Measurements from ENCODE around the gene SLC25A42.
"Not testable (repeated sequence)": the region's sequence is repeated elsewhere in the genome, so short reads cannot be mapped to it uniquely, and the experiment has no call there.

Gene SLC25A42

DNA sequence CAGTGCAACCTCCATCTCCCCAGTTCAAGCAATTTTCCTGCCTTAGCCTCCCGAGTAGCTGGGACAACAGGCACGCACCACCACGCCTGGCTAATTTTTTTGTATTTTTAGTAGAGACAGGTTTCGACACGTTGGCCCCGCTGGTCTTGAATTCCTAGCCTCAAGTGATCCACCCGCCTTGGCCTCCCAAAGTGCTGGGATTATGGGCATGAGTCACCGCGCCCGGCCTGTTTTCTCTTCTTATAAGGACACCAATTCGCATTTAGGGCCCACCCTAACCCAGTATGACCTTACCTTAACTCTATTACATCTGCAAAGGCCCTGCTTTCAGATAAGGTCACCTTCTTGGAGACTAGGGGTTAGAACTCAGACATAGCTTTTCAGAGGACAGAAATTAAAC, 39.4 kb downstream of the SLC25A42 start:
- Histone ChIP-seq H3K27ac (replicated peaks) (no peak overlapping the region), H3K4me3 (replicated peaks; ENCODE audit: insufficient read depth, low read length) (no peak overlapping the region), H3K27me3 (ENCODE audit: insufficient read depth, poor library complexity, severe bottlenecking) (no peaks in the 10 kb centered on the region)
- DNase-seq (ENCODE audit: low read depth in 1 of 2, low spot score in 1 of 2): no peak
- TF ChIP-seq GABPA (IDR thresholded peaks at IDR 0.05; ENCODE audit: low read depth) (no peak), SPI1 (IDR thresholded peaks at IDR 0.05; ENCODE audit: borderline replicate concordance, low read depth) (no peak), POLR2AphosphoS5 (IDR thresholded peaks at IDR 0.05; ENCODE audit: low read depth) (no peak)
- TF ChIP-seq, protein P1, sequence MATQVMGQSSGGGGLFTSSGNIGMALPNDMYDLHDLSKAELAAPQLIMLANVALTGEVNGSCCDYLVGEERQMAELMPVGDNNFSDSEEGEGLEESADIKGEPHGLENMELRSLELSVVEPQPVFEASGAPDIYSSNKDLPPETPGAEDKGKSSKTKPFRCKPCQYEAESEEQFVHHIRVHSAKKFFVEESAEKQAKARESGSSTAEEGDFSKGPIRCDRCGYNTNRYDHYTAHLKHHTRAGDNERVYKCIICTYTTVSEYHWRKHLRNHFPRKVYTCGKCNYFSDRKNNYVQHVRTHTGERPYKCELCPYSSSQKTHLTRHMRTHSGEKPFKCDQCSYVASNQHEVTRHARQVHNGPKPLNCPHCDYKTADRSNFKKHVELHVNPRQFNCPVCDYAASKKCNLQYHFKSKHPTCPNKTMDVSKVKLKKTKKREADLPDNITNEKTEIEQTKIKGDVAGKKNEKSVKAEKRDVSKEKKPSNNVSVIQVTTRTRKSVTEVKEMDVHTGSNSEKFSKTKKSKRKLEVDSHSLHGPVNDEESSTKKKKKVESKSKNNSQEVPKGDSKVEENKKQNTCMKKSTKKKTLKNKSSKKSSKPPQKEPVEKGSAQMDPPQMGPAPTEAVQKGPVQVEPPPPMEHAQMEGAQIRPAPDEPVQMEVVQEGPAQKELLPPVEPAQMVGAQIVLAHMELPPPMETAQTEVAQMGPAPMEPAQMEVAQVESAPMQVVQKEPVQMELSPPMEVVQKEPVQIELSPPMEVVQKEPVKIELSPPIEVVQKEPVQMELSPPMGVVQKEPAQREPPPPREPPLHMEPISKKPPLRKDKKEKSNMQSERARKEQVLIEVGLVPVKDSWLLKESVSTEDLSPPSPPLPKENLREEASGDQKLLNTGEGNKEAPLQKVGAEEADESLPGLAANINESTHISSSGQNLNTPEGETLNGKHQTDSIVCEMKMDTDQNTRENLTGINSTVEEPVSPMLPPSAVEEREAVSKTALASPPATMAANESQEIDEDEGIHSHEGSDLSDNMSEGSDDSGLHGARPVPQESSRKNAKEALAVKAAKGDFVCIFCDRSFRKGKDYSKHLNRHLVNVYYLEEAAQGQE (IDR thresholded peaks at IDR 0.05; ENCODE audit: insufficient replicate concordance, low read depth): no peak
- TF ChIP-seq, protein P2, sequence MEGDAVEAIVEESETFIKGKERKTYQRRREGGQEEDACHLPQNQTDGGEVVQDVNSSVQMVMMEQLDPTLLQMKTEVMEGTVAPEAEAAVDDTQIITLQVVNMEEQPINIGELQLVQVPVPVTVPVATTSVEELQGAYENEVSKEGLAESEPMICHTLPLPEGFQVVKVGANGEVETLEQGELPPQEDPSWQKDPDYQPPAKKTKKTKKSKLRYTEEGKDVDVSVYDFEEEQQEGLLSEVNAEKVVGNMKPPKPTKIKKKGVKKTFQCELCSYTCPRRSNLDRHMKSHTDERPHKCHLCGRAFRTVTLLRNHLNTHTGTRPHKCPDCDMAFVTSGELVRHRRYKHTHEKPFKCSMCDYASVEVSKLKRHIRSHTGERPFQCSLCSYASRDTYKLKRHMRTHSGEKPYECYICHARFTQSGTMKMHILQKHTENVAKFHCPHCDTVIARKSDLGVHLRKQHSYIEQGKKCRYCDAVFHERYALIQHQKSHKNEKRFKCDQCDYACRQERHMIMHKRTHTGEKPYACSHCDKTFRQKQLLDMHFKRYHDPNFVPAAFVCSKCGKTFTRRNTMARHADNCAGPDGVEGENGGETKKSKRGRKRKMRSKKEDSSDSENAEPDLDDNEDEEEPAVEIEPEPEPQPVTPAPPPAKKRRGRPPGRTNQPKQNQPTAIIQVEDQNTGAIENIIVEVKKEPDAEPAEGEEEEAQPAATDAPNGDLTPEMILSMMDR (IDR thresholded peaks at IDR 0.05; ENCODE audit: insufficient read depth, low read length): no peak

DNA sequence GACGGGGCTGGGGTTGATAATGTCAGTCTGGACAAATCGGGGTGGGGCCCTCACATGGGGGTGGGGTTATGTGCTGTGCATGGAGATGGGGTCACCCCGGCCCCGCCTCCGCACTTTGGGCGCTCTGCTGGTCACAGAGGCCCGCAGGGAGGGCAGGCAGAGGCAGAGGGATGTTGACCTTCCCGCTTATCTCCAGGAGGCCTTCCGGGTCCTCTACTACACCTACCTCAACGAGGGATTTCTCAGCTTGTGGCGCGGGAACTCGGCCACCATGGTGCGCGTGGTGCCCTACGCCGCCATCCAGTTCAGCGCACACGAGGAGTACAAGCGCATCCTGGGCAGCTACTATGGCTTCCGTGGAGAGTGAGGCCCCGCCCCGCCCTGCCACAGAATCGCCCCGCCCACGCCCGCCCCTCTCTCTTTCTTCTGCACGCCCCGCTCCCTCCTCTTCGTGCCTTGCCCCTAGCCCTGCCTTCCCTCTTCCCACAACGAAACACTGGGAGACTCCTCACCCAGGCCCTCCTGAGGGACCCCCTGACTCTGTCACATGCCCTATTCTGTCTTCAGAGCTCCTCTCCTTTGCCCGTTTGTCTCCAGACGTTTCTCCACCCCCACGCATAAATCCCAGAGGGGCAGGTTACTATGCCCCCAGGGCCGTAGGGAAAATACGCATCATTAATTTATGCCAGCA, 41.7 kb downstream of the SLC25A42 start:
- no peak for TF ChIP-seq GABPA (IDR thresholded peaks at IDR 0.05; ENCODE audit: low read depth)
- no peak for TF ChIP-seq SPI1 (IDR thresholded peaks at IDR 0.05; ENCODE audit: borderline replicate concordance, low read depth)
- TF ChIP-seq, protein P1 (IDR thresholded peaks at IDR 0.05; ENCODE audit: insufficient replicate concordance, low read depth): no peak
- TF ChIP-seq, protein P2 (IDR thresholded peaks at IDR 0.05; ENCODE audit: insufficient read depth, low read length): no peak
- no peaks in the 10 kb centered on the region for H3K27me3 ChIP-seq (ENCODE audit: insufficient read depth, poor library complexity, severe bottlenecking)
- no peak overlapping the region for H3K27ac ChIP-seq (replicated peaks)
- DNase-seq (ENCODE audit: low read depth in 1 of 2, low spot score in 1 of 2): no peak
- H3K4me3 ChIP-seq (replicated peaks; ENCODE audit: insufficient read depth, low read length): no peak overlapping the region

DNA sequence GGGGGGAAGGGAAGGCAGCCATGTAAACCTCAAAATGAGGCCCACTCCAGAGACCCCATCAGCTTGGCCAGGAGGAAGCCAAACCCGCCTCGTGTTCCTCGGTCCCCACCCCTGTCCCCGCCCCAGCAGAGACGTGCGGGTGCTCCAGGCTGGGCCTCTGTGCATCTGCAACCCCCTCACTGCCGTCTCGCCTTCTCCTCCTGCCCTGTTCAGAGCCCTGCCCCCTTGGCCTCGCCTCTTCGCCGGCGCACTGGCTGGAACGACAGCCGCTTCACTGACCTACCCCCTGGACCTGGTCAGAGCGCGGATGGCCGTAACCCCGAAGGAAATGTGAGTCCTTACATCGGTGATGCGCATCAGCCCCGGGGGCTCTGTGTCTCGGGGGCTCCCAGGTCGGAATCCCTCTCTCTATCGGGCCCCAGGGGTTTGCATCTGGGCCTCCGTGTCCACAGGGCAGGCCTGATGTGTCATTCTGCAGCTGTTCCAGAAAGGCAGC, 42.3 kb downstream of the SLC25A42 start:
- peaks cover 5% of the 10 kb centered on the region for H3K27me3 ChIP-seq (ENCODE audit: insufficient read depth, poor library complexity, severe bottlenecking)
- TF ChIP-seq POLR2AphosphoS5 (IDR thresholded peaks at IDR 0.05; ENCODE audit: low read depth) (no peak), GABPA (IDR thresholded peaks at IDR 0.05; ENCODE audit: low read depth) (no peak)
- TF ChIP-seq, protein P1 (IDR thresholded peaks at IDR 0.05; ENCODE audit: insufficient replicate concordance, low read depth): no peak
- DNase-seq (ENCODE audit: low read depth in 1 of 2, low spot score in 1 of 2): no peak
- H3K27ac ChIP-seq (replicated peaks): no peak overlapping the region
- H3K4me3 ChIP-seq (replicated peaks; ENCODE audit: insufficient read depth, low read length): no peak overlapping the region

DNA sequence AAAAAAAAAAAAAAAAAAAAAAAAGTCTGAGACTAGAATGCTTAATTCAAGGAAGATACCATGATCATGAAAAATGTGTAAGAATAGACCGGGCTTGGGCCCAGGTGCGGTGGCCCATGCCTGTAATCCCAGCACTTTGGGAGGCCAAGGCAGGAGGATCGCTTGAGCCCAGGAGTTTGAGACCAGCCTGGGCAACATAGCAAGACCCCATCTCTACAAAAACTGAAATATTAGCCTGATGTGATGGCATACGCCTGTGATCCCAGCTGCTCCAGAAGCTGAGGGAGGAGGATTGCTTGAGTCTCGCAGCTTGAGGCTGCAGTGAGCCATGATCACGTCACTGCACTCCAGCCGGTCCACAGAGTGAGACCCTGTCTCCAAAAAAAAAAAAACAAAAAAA, 43.1 kb downstream of the SLC25A42 start:
- H3K4me3 ChIP-seq (replicated peaks; ENCODE audit: insufficient read depth, low read length); DNase-seq (ENCODE audit: low read depth in 1 of 2, low spot score in 1 of 2); H3K27me3 ChIP-seq (ENCODE audit: insufficient read depth, poor library complexity, severe bottlenecking); H3K27ac ChIP-seq (replicated peaks): not testable (repeated sequence)

All from HL-60 (cell line).